ENCODE results near the gene BEGAIN.

- TF ChIP-seq CTCF (conservative IDR thresholded peaks at IDR 0.05 in 1 of 2, IDR thresholded peaks at IDR 0.05 in 1 of 2; ENCODE audit: low read depth in 1 of 2, low read length in 2 of 2) (no peak), EZH2 (IDR thresholded peaks at IDR 0.05; ENCODE audit: low read length, missing control alignments) (no peak)
Measured at GRCh38 chr14:100526057-100526456, 61.2 kb downstream of the BEGAIN start.
